ENCODE measurements around the gene SAFB. TPM values are rescaled to one million over a fixed set of nuclear protein-coding genes. Genes with fewer than 3 reads are reported as not detected.
A peak's percentile ranks its signal among the peaks of the same experiment; 100 is the strongest.

Gene SAFB
- total RNA-seq, 1 experiment from 2014 or later: 143 TPM

GRCh38 chr19:5680437-5681368, 57.8 kb downstream of the SAFB start, which contains the start of the genes HSD11B1L and MICOS13:
Gene HSD11B1L, plus strand, starts transcription at chr19:5681027. Its CDS starts 3,806 bp downstream, at chr19:5684833.
Gene MICOS13, minus strand, starts transcription at chr19:5680516. Its CDS starts 30 bp downstream, at chr19:5680486.
- H3K9me3 ChIP-seq (ENCODE audit: control insufficient read depth in 1 of 2, insufficient read depth in 1 of 2, low read depth in 1 of 2, low read length in 2 of 2): no peaks in the 10 kb centered on the region
- BruUV-seq (replicated peaks): no TSS peak
- DNase-seq (ENCODE audit: low read depth, low spot score) (peak; percentile 97), ATAC-seq (peak; percentile 96)
- ChIA-PET RAD21 (ENCODE audit: low non-redundant PET in 1 of 2, low total read pairs in 2 of 2, uncharacterized antibody in 2 of 2, unreplicated experiment in 2 of 2) (no interaction called here), CTCF (interaction anchor here (1.0 kb wide), 1 partner anchor 9 kb away, joined by 4 read pairs; the partner anchor contains the start of gene RPL36), POLR2A (no interaction called here)
- peak within 1 kb of the TSS; percentile 96 for H3K9ac ChIP-seq (ENCODE audit: low read length)
- peak within 1 kb of the TSS; percentile 95 for H3K4me2 ChIP-seq (ENCODE audit: low read length)
- H2AFZ ChIP-seq (ENCODE audit: low read depth, low read length, poor library complexity, severe bottlenecking): no peak within 1 kb of the TSS
- H3K36me3 ChIP-seq (ENCODE audit: control insufficient read depth in 1 of 2, insufficient read depth in 2 of 2, low read length in 2 of 2): no peaks in the 10 kb centered on the region
- peak within 1 kb of the TSS; percentile 84 to 99 for H3K4me3 ChIP-seq (replicated peaks in 1 of 2; ENCODE audit: low read depth in 1 of 2, low read length in 2 of 2)
- peak within 1 kb of the TSS; percentile 69 for H3K27ac ChIP-seq (ENCODE audit: low read depth, low read length)
- H3K9me2 ChIP-seq (ENCODE audit: insufficient read depth): no peaks in the 10 kb centered on the region
- peaks cover 5 to 17% of the 10 kb centered on the region in 2 experiments; a peak in 2 of 4 replicates for H3K4me1 ChIP-seq (ENCODE audit: control insufficient read depth in 1 of 2, insufficient read depth in 2 of 2, low read length in 2 of 2)
- intact Hi-C loops (cut with micrococcal nuclease): loop anchor here (1.0 to 2.0 kb wide), 2 partner anchors 40 to 110 kb away; partner anchors contain the start of genes CATSPERD, DUS3L and LONP1
- peaks cover 12% of the 10 kb centered on the region for H3K79me2 ChIP-seq (ENCODE audit: insufficient read depth, low read length)
- H3K27me3 ChIP-seq (ENCODE audit: insufficient read depth, low read length): no peaks in the 10 kb centered on the region
- H4K20me1 ChIP-seq (ENCODE audit: insufficient read depth): no peaks in the 10 kb centered on the region
- no peak for TF ChIP-seq EZH2phosphoT487 (IDR thresholded peaks at IDR 0.05; ENCODE audit: borderline replicate concordance)
- peak; percentile 84 for TF ChIP-seq MAX (IDR thresholded peaks at IDR 0.05)
- no peak; the same call in 1 of the 2 replicates for TF ChIP-seq EGR1 (IDR thresholded peaks at IDR 0.05; ENCODE audit: low read depth)
- peak; percentile 89 for TF ChIP-seq YY1 (IDR thresholded peaks at IDR 0.05; ENCODE audit: extremely low read depth, insufficient replicate concordance, low read depth, low read length)
- TF ChIP-seq ATF3 (IDR thresholded peaks at IDR 0.05): no peak
- TF ChIP-seq ZNF274 (IDR thresholded peaks at IDR 0.05; ENCODE audit: low read depth, low read length): no peak
- TF ChIP-seq SIN3A (IDR thresholded peaks at IDR 0.05; ENCODE audit: low read depth): no peak
- TF ChIP-seq EZH2 (IDR thresholded peaks at IDR 0.05): no peak
- no peak for TF ChIP-seq CTCF (IDR thresholded peaks at IDR 0.05 in 2 of 3, conservative IDR thresholded peaks at IDR 0.05 in 1 of 3; ENCODE audit: borderline replicate concordance in 1 of 3, insufficient read depth in 1 of 3, low read depth in 2 of 3, low read length in 2 of 3)
- TF ChIP-seq REST (IDR thresholded peaks at IDR 0.05; ENCODE audit: low read depth): no peak
- TF ChIP-seq TCF7L2 (IDR thresholded peaks at IDR 0.05; ENCODE audit: borderline replicate concordance, extremely low read depth, insufficient read depth, insufficient read length): peak; percentile 62
- no peak for TF ChIP-seq FOSL1 (IDR thresholded peaks at IDR 0.05; ENCODE audit: low read depth)
- no peak for TF ChIP-seq CEBPB (IDR thresholded peaks at IDR 0.05; ENCODE audit: low read depth)
- TF ChIP-seq ZFX (IDR thresholded peaks at IDR 0.05): no peak
- peak; percentile 90 for TF ChIP-seq POLR2AphosphoS5 (IDR thresholded peaks at IDR 0.05; ENCODE audit: low read depth, low read length)
- no peak for TF ChIP-seq RAD21 (IDR thresholded peaks at IDR 0.05; ENCODE audit: low read depth)
- no peak; the same call in 1 of the 2 replicates for TF ChIP-seq CBX3 (IDR thresholded peaks at IDR 0.05; ENCODE audit: low read depth)
- peak; percentile 81 for TF ChIP-seq SP1 (IDR thresholded peaks at IDR 0.05; ENCODE audit: low read depth)
- no peak; the same call in 1 of the 2 replicates for TF ChIP-seq SRF (IDR thresholded peaks at IDR 0.05; ENCODE audit: low read depth)
- TF ChIP-seq ELF1 (IDR thresholded peaks at IDR 0.05; ENCODE audit: borderline replicate concordance, low read depth): no peak; the same call in 1 of the 2 replicates
- no peak for TF ChIP-seq JUND (IDR thresholded peaks at IDR 0.05)
